Lung (tissue), 12 donors: ENCODE measurements around the gene TRIM63. TPM values are rescaled to one million over a fixed set of nuclear protein-coding genes. Genes with fewer than 3 reads are reported as not detected.

Source experiments
- ATAC-seq: fragments of 200-7000 bp; cut with Tn5 transposase; one replicate; pipeline ENCODE4 v1.9.1; 2020; ENCODE audit warnings: moderate number of reproducible peaks; ENCODE audit not compliant: insufficient read depth, low FRiP score
- DNase-seq, 3 donors: peaks; one replicate each; pipeline ENCODE4 v3.0.0-alpha.2; 2013 to 2017
- H3K27ac ChIP-seq, 2 donors: one replicate each; pipeline ENCODE4 v1.5.1; 2013; ENCODE audit warnings: mild to moderate bottlenecking in 2 of 2, moderate library complexity in 2 of 2, control low read depth in 1 of 2, inconsistent platforms in 1 of 2, low read depth in 1 of 2, low read length in 1 of 2
- H3K27me3 ChIP-seq, 3 donors: one replicate each; pipeline ENCODE4 v1.5.1; 2013; ENCODE audit warnings: low read length in 2 of 3; ENCODE audit not compliant: control insufficient read depth in 3 of 3, insufficient read depth in 3 of 3
- H3K36me3 ChIP-seq, 4 donors: one replicate each; pipeline ENCODE4 v1.5.1; 2013; ENCODE audit warnings: low read length in 4 of 4, mild to moderate bottlenecking in 1 of 4, moderate library complexity in 1 of 4; ENCODE audit not compliant: control insufficient read depth in 4 of 4, insufficient read depth in 4 of 4
- H3K4me1 ChIP-seq, 5 donors: one replicate each; pipeline ENCODE4 v1.5.1; 2013; ENCODE audit warnings: low read length in 5 of 5, mild to moderate bottlenecking in 2 of 5, moderate library complexity in 1 of 5; ENCODE audit not compliant: control insufficient read depth in 5 of 5, insufficient read depth in 5 of 5
- H3K4me3 ChIP-seq: one replicate; pipeline ENCODE4 v1.5.1; 2013; ENCODE audit warnings: mild to moderate bottlenecking, control low read depth, moderate library complexity
- H3K9ac ChIP-seq, 2 donors: one replicate each; pipeline ENCODE4 v1.5.1; 2013; ENCODE audit warnings: low read length in 2 of 2, control low read depth in 1 of 2; ENCODE audit not compliant: insufficient read depth in 1 of 2
- H3K9me3 ChIP-seq, 4 donors: one replicate each; pipeline ENCODE4 v1.5.1; 2013; ENCODE audit warnings: low read length in 3 of 4, mild to moderate bottlenecking in 1 of 4, moderate library complexity in 1 of 4; ENCODE audit not compliant: control insufficient read depth in 4 of 4, insufficient read depth in 3 of 4
- WGBS, 2 donors: extraction: QIAGEN DNeasy Blood & Tissue Kit; methylation state at CpG; one replicate each; pipeline ENCODE4 v1.1.7; 2013; 5-methylcytosine and 5-hydroxymethylcytosine counted together
- polyA plus RNA-seq, 2 donors: library from polyadenylated mRNA; stranded (reverse); fragments of 200-250 nt; gene quantifications; one replicate each; pipeline ENCODE4 v1.2.1, GENCODE V29; 2013
- total RNA-seq, 2 donors: library from RNA; depleted of rRNA in 1 of 2; stranded (reverse); fragments of >200 nt in 1 of 2; gene quantifications; one replicate each; pipeline ENCODE4 v1.2.1, GENCODE V29; 2014 to 2021
- TF ChIP-seq, protein P1 (sequence below): IDR thresholded peaks from 2 replicates; pipeline ENCODE4 v1.5.1; 2012; ENCODE audit warnings: mild to moderate bottlenecking; ENCODE audit errors: control extremely low read depth, extremely low read depth
- donor health status: control.
- donor health status: control.
- donor health status: Bipolar disorder and iron deficiency.
- donor health status: healthy.
- donor health status: DM: yes; HTN: yes; CAD: no.

The TRIM63 gene
- total and polyA plus RNA-seq, 4 donors: 0.12 to 0.31 (median 0.19) TPM

GRCh38 chr1:26017606-26018005, 49.8 kb downstream of the TRIM63 start:
- peaks cover 0 to 15% (median 0%) of the 10 kb centered on the region in 5 donors for H3K4me1 ChIP-seq
- H3K9me3 ChIP-seq: no peaks in the 10 kb centered on the region
- no peaks in the 10 kb centered on the region for H3K27me3 ChIP-seq
- TF ChIP-seq, protein P1, sequence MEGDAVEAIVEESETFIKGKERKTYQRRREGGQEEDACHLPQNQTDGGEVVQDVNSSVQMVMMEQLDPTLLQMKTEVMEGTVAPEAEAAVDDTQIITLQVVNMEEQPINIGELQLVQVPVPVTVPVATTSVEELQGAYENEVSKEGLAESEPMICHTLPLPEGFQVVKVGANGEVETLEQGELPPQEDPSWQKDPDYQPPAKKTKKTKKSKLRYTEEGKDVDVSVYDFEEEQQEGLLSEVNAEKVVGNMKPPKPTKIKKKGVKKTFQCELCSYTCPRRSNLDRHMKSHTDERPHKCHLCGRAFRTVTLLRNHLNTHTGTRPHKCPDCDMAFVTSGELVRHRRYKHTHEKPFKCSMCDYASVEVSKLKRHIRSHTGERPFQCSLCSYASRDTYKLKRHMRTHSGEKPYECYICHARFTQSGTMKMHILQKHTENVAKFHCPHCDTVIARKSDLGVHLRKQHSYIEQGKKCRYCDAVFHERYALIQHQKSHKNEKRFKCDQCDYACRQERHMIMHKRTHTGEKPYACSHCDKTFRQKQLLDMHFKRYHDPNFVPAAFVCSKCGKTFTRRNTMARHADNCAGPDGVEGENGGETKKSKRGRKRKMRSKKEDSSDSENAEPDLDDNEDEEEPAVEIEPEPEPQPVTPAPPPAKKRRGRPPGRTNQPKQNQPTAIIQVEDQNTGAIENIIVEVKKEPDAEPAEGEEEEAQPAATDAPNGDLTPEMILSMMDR: no peak
- ATAC-seq (no peak), DNase-seq (no peak)
- no peak overlapping the region for H3K9ac ChIP-seq
- H3K27ac ChIP-seq: peak overlapping the region in 1 of 2 donors; percentile 12
- H3K36me3 ChIP-seq: no peaks in the 10 kb centered on the region
- 74 to 75% methylated on average over 6 of the region's 6 CpGs for WGBS, 2 donors
- H3K4me3 ChIP-seq: no peak overlapping the region

DNA sequence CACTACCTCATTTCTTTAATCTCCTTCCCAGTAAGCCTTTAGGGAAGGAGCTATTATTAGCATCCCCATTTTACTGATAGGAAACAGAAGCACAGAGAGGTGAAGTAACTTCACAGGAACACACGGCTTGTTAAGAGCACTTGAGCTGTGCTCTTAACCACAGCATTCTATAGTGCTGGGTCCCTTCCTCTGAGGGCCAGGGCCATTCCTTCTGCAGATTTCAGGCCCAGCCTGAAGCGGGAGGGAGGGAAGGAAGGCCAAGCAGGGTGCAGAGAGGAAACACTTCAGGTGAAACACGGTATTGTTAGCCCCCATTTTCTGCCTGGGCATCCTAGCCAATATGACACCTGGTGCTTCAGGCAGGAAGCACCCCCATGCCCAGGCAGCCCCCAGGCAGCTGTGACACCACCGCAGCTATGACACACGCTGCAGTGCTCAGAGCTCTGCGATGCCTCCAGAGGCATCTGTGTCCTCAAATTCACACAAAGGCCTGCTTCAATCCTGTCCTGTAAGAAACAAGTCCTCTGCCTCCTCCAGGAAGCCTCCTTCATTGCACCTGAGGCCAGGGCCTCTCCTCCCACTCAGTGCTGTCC, 50.4 kb downstream of the TRIM63 start:
- Histone ChIP-seq H3K9me3 (no peaks in the 10 kb centered on the region), H3K27me3 (no peaks in the 10 kb centered on the region), H3K4me3 (no peak overlapping the region), H3K27ac (no peak overlapping the region), H3K9ac (no peak overlapping the region), H3K36me3 (no peaks in the 10 kb centered on the region), H3K4me1 (peaks cover 0 to 13% (median 0%) of the 10 kb centered on the region in 5 donors)
- no peak for ATAC-seq
- DNase-seq: no peak
- TF ChIP-seq, protein P1: no peak
- WGBS, 2 donors: 62 to 64% methylated on average over 6 of the region's 6 CpGs

DNA sequence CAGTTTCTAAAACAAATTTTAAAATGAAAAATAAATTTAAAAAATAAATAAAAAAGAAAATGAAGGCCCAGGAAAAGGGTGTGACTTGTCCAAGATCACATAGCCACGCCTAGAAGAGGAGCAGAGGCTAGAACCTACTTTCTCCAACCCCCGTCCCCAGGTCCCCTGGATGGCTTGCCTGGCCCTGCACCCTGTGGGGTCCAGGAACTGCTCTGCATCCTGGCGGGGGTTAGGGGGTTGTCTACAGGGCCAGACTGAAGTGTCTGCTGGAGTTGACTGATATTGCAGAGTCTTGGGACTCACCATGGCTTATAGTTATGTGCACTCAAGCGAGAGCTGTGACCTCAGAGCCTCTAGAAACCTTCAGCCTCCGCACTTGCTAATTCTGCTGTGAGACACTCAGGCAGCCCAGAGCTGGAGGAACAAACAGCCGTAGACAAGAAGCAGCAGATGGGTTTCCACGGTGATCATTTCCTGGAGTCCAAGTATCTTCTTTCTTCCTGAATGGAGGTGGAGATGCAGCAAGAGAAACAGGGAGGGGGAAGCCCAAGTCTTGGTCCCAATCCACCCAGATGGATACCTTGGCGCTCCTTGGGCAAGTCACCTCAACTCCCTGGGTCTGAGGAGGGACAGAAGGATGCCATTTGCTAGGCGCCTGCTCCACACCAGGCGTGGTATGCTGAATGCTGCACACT, 51.0 kb downstream of the TRIM63 start:
- Histone ChIP-seq H3K4me3 (no peak overlapping the region), H3K27me3 (no peaks in the 10 kb centered on the region), H3K9ac (no peak overlapping the region), H3K27ac (no peak overlapping the region), H3K9me3 (no peaks in the 10 kb centered on the region), H3K4me1 (peaks cover 0 to 6% (median 0%) of the 10 kb centered on the region in 5 donors), H3K36me3 (no peaks in the 10 kb centered on the region)
- WGBS, 2 donors: 63 to 75% methylated on average over 10 of the region's 10 CpGs
- no peak for DNase-seq
- TF ChIP-seq, protein P1: no peak
- no peak for ATAC-seq
